ENCODE results near the gene UBE2E3. TPM values are rescaled to one million over a fixed set of nuclear protein-coding genes. Genes with fewer than 3 reads are reported as not detected.
"Not testable (repeated sequence)": the region's sequence is repeated elsewhere in the genome, so short reads cannot be mapped to it uniquely, and the experiment has no call there.

Gene UBE2E3
- polyA plus RNA-seq, 4 donors, result 55.3 to 62.8 (median 60.5) TPM

- WGBS, 3 donors, result 58 to 87% (median 66%) methylated on average over 3 of the region's 3 CpGs
- FAIRE-seq (no peak), DNase-seq (no peak)
- Histone ChIP-seq H3K4me1 (ENCODE audit: control insufficient read depth in 3 of 3, insufficient read depth in 2 of 3, low read depth in 1 of 3, low read length in 2 of 3) (no peaks in the 10 kb centered on the region), H3K27me3 (ENCODE audit: control insufficient read depth in 3 of 3, insufficient read depth in 3 of 3, low read length in 3 of 3) (no peaks in the 10 kb centered on the region), H3K36me3 (ENCODE audit: control insufficient read depth in 3 of 3, insufficient read depth in 2 of 3, low read depth in 1 of 3, low read length in 3 of 3) (no peaks in the 10 kb centered on the region), H3K27ac (ENCODE audit: low read depth in 1 of 3, low read length in 2 of 3) (no peak overlapping the region), H3K4me3 (ENCODE audit: low read depth in 1 of 3, low read length in 3 of 3) (no peak overlapping the region), H3K9me3 (ENCODE audit: control insufficient read depth in 2 of 2, insufficient read depth in 1 of 2, low read depth in 1 of 2, low read length in 1 of 2) (no peaks in the 10 kb centered on the region)
Observed at GRCh38 chr2:181025004-181025403, 44.6 kb downstream of the UBE2E3 start.

GRCh38 chr2:181036445-181036844, 56.0 kb downstream of the UBE2E3 start:
- Histone ChIP-seq H3K4me1 (ENCODE audit: control insufficient read depth in 3 of 3, insufficient read depth in 2 of 3, low read depth in 1 of 3, low read length in 2 of 3) (peaks cover 0 to 3% (median 0%) of the 10 kb centered on the region in 3 donors), H3K27ac (ENCODE audit: low read depth in 1 of 3, low read length in 2 of 3) (no peak overlapping the region), H3K4me3 (ENCODE audit: low read depth in 1 of 3, low read length in 3 of 3) (no peak overlapping the region), H3K36me3 (ENCODE audit: control insufficient read depth in 3 of 3, insufficient read depth in 2 of 3, low read depth in 1 of 3, low read length in 3 of 3) (no peaks in the 10 kb centered on the region), H3K9me3 (ENCODE audit: control insufficient read depth in 2 of 2, insufficient read depth in 1 of 2, low read depth in 1 of 2, low read length in 1 of 2) (no peaks in the 10 kb centered on the region), H3K27me3 (ENCODE audit: control insufficient read depth in 3 of 3, insufficient read depth in 3 of 3, low read length in 3 of 3) (no peaks in the 10 kb centered on the region)
- FAIRE-seq (no peak), DNase-seq (no peak)
- 93 to 98% (median 98%) methylated on average over 2 of the region's 2 CpGs for WGBS, 3 donors

- H3K4me1 ChIP-seq (ENCODE audit: control insufficient read depth in 3 of 3, insufficient read depth in 2 of 3, low read depth in 1 of 3, low read length in 2 of 3), result peaks cover 0 to 3% (median 0%) of the 10 kb centered on the region in 3 donors
- no peak overlapping the region for H3K4me3 ChIP-seq (ENCODE audit: low read depth in 1 of 3, low read length in 3 of 3)
- WGBS, 3 donors, result 71 to 87% (median 73%) methylated on average over 4 of the region's 4 CpGs
- H3K9me3 ChIP-seq (ENCODE audit: control insufficient read depth in 2 of 2, insufficient read depth in 1 of 2, low read depth in 1 of 2, low read length in 1 of 2), result no peaks in the 10 kb centered on the region
- H3K27ac ChIP-seq (ENCODE audit: low read depth in 1 of 3, low read length in 2 of 3), result no peak overlapping the region
- FAIRE-seq, result no peak
- H3K27me3 ChIP-seq (ENCODE audit: control insufficient read depth in 3 of 3, insufficient read depth in 3 of 3, low read length in 3 of 3), result no peaks in the 10 kb centered on the region
- no peaks in the 10 kb centered on the region for H3K36me3 ChIP-seq (ENCODE audit: control insufficient read depth in 3 of 3, insufficient read depth in 2 of 3, low read depth in 1 of 3, low read length in 3 of 3)
- DNase-seq, result no peak
Observed at GRCh38 chr2:181036848-181037603, 56.6 kb downstream of the UBE2E3 start.

GRCh38 chr2:181037922-181038321, 57.5 kb downstream of the UBE2E3 start:
- DNase-seq, result no peak
- Histone ChIP-seq H3K27me3 (ENCODE audit: control insufficient read depth in 3 of 3, insufficient read depth in 3 of 3, low read length in 3 of 3) (no peaks in the 10 kb centered on the region), H3K27ac (ENCODE audit: low read depth in 1 of 3, low read length in 2 of 3) (no peak overlapping the region), H3K4me3 (ENCODE audit: low read depth in 1 of 3, low read length in 3 of 3) (no peak overlapping the region), H3K4me1 (ENCODE audit: control insufficient read depth in 3 of 3, insufficient read depth in 2 of 3, low read depth in 1 of 3, low read length in 2 of 3) (peaks cover 0 to 3% (median 0%) of the 10 kb centered on the region in 3 donors), H3K9me3 (ENCODE audit: control insufficient read depth in 2 of 2, insufficient read depth in 1 of 2, low read depth in 1 of 2, low read length in 1 of 2) (no peaks in the 10 kb centered on the region), H3K36me3 (ENCODE audit: control insufficient read depth in 3 of 3, insufficient read depth in 2 of 3, low read depth in 1 of 3, low read length in 3 of 3) (no peaks in the 10 kb centered on the region)
- FAIRE-seq, result no peak
- WGBS, 3 donors, result 83 to 95% (median 94%) methylated on average over 1 of the region's 1 CpG

- Histone ChIP-seq H3K27me3 (ENCODE audit: control insufficient read depth in 3 of 3, insufficient read depth in 3 of 3, low read length in 3 of 3) (no peaks in the 10 kb centered on the region), H3K4me3 (ENCODE audit: low read depth in 1 of 3, low read length in 3 of 3) (no peak overlapping the region), H3K36me3 (ENCODE audit: control insufficient read depth in 3 of 3, insufficient read depth in 2 of 3, low read depth in 1 of 3, low read length in 3 of 3) (no peaks in the 10 kb centered on the region), H3K9me3 (ENCODE audit: control insufficient read depth in 2 of 2, insufficient read depth in 1 of 2, low read depth in 1 of 2, low read length in 1 of 2) (no peaks in the 10 kb centered on the region), H3K27ac (ENCODE audit: low read depth in 1 of 3, low read length in 2 of 3) (no peak overlapping the region), H3K4me1 (ENCODE audit: control insufficient read depth in 3 of 3, insufficient read depth in 2 of 3, low read depth in 1 of 3, low read length in 2 of 3) (peaks cover 0 to 3% (median 0%) of the 10 kb centered on the region in 3 donors)
- 87 to 96% (median 91%) methylated on average over 4 of the region's 4 CpGs for WGBS, 3 donors
- no peak for FAIRE-seq
- no peak for DNase-seq
Observed at GRCh38 chr2:181038796-181039195, 58.4 kb downstream of the UBE2E3 start.

- 95 to 97% (median 95%) methylated on average over 11 of the region's 11 CpGs for WGBS, 3 donors
Observed at GRCh38 chr2:181040839-181041238, 60.4 kb downstream of the UBE2E3 start.

GRCh38 chr2:181041661-181042060, 61.3 kb downstream of the UBE2E3 start:
- Histone ChIP-seq H3K4me1 (ENCODE audit: control insufficient read depth in 3 of 3, insufficient read depth in 2 of 3, low read depth in 1 of 3, low read length in 2 of 3) (no peaks in the 10 kb centered on the region), H3K4me3 (ENCODE audit: low read depth in 1 of 3, low read length in 3 of 3) (no peak overlapping the region), H3K27me3 (ENCODE audit: control insufficient read depth in 3 of 3, insufficient read depth in 3 of 3, low read length in 3 of 3) (no peaks in the 10 kb centered on the region), H3K36me3 (ENCODE audit: control insufficient read depth in 3 of 3, insufficient read depth in 2 of 3, low read depth in 1 of 3, low read length in 3 of 3) (no peaks in the 10 kb centered on the region), H3K27ac (ENCODE audit: low read depth in 1 of 3, low read length in 2 of 3) (no peak overlapping the region), H3K9me3 (ENCODE audit: control insufficient read depth in 2 of 2, insufficient read depth in 1 of 2, low read depth in 1 of 2, low read length in 1 of 2) (no peaks in the 10 kb centered on the region)
- WGBS, 3 donors, result 83 to 92% (median 85%) methylated on average over 2 of the region's 2 CpGs
- DNase-seq (no peak), FAIRE-seq (no peak)

More at GRCh38 chr2:181040839-181041238, 60.4 kb downstream of the UBE2E3 start:
- not testable (repeated sequence) for H3K27ac ChIP-seq (ENCODE audit: low read depth in 1 of 3, low read length in 2 of 3); DNase-seq; H3K9me3 ChIP-seq (ENCODE audit: control insufficient read depth in 2 of 2, insufficient read depth in 1 of 2, low read depth in 1 of 2, low read length in 1 of 2); H3K4me1 ChIP-seq (ENCODE audit: control insufficient read depth in 3 of 3, insufficient read depth in 2 of 3, low read depth in 1 of 3, low read length in 2 of 3); H3K4me3 ChIP-seq (ENCODE audit: low read depth in 1 of 3, low read length in 3 of 3); H3K27me3 ChIP-seq (ENCODE audit: control insufficient read depth in 3 of 3, insufficient read depth in 3 of 3, low read length in 3 of 3); H3K36me3 ChIP-seq (ENCODE audit: control insufficient read depth in 3 of 3, insufficient read depth in 2 of 3, low read depth in 1 of 3, low read length in 3 of 3); FAIRE-seq

GRCh38 chr2:181042706-181043105, 62.3 kb downstream of the UBE2E3 start:
- Histone ChIP-seq H3K9me3 (ENCODE audit: control insufficient read depth in 2 of 2, insufficient read depth in 1 of 2, low read depth in 1 of 2, low read length in 1 of 2) (no peaks in the 10 kb centered on the region), H3K27ac (ENCODE audit: low read depth in 1 of 3, low read length in 2 of 3) (no peak overlapping the region), H3K27me3 (ENCODE audit: control insufficient read depth in 3 of 3, insufficient read depth in 3 of 3, low read length in 3 of 3) (no peaks in the 10 kb centered on the region), H3K4me3 (ENCODE audit: low read depth in 1 of 3, low read length in 3 of 3) (no peak overlapping the region), H3K4me1 (ENCODE audit: control insufficient read depth in 3 of 3, insufficient read depth in 2 of 3, low read depth in 1 of 3, low read length in 2 of 3) (no peaks in the 10 kb centered on the region), H3K36me3 (ENCODE audit: control insufficient read depth in 3 of 3, insufficient read depth in 2 of 3, low read depth in 1 of 3, low read length in 3 of 3) (no peaks in the 10 kb centered on the region)
- DNase-seq (no peak), FAIRE-seq (no peak)
- 86 to 97% (median 93%) methylated on average over 1 of the region's 1 CpG for WGBS, 3 donors

- Histone ChIP-seq H3K4me3 (ENCODE audit: low read depth in 1 of 3, low read length in 3 of 3) (no peak overlapping the region), H3K27ac (ENCODE audit: low read depth in 1 of 3, low read length in 2 of 3) (no peak overlapping the region), H3K27me3 (ENCODE audit: control insufficient read depth in 3 of 3, insufficient read depth in 3 of 3, low read length in 3 of 3) (no peaks in the 10 kb centered on the region), H3K36me3 (ENCODE audit: control insufficient read depth in 3 of 3, insufficient read depth in 2 of 3, low read depth in 1 of 3, low read length in 3 of 3) (no peaks in the 10 kb centered on the region), H3K9me3 (ENCODE audit: control insufficient read depth in 2 of 2, insufficient read depth in 1 of 2, low read depth in 1 of 2, low read length in 1 of 2) (no peaks in the 10 kb centered on the region), H3K4me1 (ENCODE audit: control insufficient read depth in 3 of 3, insufficient read depth in 2 of 3, low read depth in 1 of 3, low read length in 2 of 3) (no peaks in the 10 kb centered on the region)
- no peak for FAIRE-seq
- 58 to 82% (median 79%) methylated on average over 1 of the region's 1 CpG for WGBS, 3 donors
- DNase-seq, result no peak
Observed at GRCh38 chr2:181046833-181047232, 66.4 kb downstream of the UBE2E3 start.

Measured in small intestine (tissue), 7 donors.